Breast epithelium (tissue), 4 donors: ENCODE measurements around the gene CST8. TPM values are rescaled to one million over a fixed set of nuclear protein-coding genes. Genes with fewer than 3 reads are reported as not detected.

ENCODE experiments used
- DNase-seq, 2 donors: peaks; one replicate each; pipeline ENCODE4 v3.0.0-alpha.2; 2019; ENCODE audit warnings: low spot score in 2 of 2
- H3K27ac ChIP-seq, 2 donors: fragments of 200-600 bp; sonication (generic) in 1 of 2; one replicate each; pipeline ENCODE4 v1.5.1; 2016 to 2019; ENCODE audit warnings: mild to moderate bottlenecking in 1 of 2
- H3K27me3 ChIP-seq, 2 donors: fragments of 200-600 bp; sonication (generic) in 1 of 2; one replicate each; pipeline versions ENCODE4 v1.5.1 to v1.6.0; 2017 to 2019; ENCODE audit warnings: control low read depth in 1 of 2, mild to moderate bottlenecking in 1 of 2
- H3K36me3 ChIP-seq: fragments of 200-600 bp; one replicate; pipeline ENCODE4 v1.5.1; 2019
- H3K4me1 ChIP-seq, 2 donors: fragments of 200-600 bp; sonication (generic); one replicate each; pipeline ENCODE4 v1.5.1; 2016 to 2019; ENCODE audit warnings: control low read depth in 1 of 2
- H3K4me3 ChIP-seq, 3 donors: fragments of 200-600 bp; sonication (generic); 1 replicate in 2 of 3; 2 replicates in 1 of 3; pipeline ENCODE4 v1.5.1; 2016 to 2019; ENCODE audit warnings: mild to moderate bottlenecking in 3 of 3, moderate library complexity in 2 of 3
- H3K9me3 ChIP-seq, 2 donors: fragments of 200-600 bp; sonication (generic) in 1 of 2; one replicate each; pipeline ENCODE4 v1.5.1; 2016 to 2019; ENCODE audit warnings: control low read depth in 1 of 2
- CTCF ChIP-seq, 3 donors: fragments of 450-650 bp; IDR thresholded peaks; one replicate each; pipeline ENCODE4 v1.5.1; 2016 to 2017; ENCODE audit warnings: antibody characterized with exemption in 3 of 3, mild to moderate bottlenecking in 3 of 3, moderate library complexity in 3 of 3
- POLR2A ChIP-seq: fragments of 450-650 bp; IDR thresholded peaks from one replicate; pipeline ENCODE4 v1.6.1; 2016; ENCODE audit warnings: antibody characterized with exemption, mild to moderate bottlenecking, moderate library complexity
- POLR2AphosphoS5 ChIP-seq, 3 donors: sonication (generic); formaldehyde crosslinking; IDR thresholded peaks; one replicate each; pipeline ENCODE4 v1.6.1; 2017; ENCODE audit warnings: antibody characterized with exemption in 3 of 3
- intact Hi-C: fragments of 100-400 bp; cut with DNase I; formaldehyde crosslinking; loops from one replicate; pipeline ENCODE4 v1.15.1; 2023; ENCODE audit warnings: low total_unique reads
- total RNA-seq, 3 donors: library from RNA; depleted of rRNA; stranded (reverse); fragments of >200 nt; gene quantifications; one replicate each; pipeline ENCODE4 v1.1.0, GENCODE V29; 2016

CST8 gene
- total RNA-seq, 3 donors from 2014 or later, result not detected

- no peaks in the 10 kb centered on the region for H3K4me1 ChIP-seq
- no peak overlapping the region for H3K4me3 ChIP-seq
- intact Hi-C loops, result no loop called here
- no peaks in the 10 kb centered on the region for H3K27me3 ChIP-seq
- H3K27ac ChIP-seq, result no peak overlapping the region
- H3K9me3 ChIP-seq, result no peaks in the 10 kb centered on the region
- no peak for DNase-seq
- TF ChIP-seq POLR2A (no peak), POLR2AphosphoS5 (IDR thresholded peaks at IDR 0.05) (no peak), CTCF (IDR thresholded peaks at IDR 0.05) (no peak)
- H3K36me3 ChIP-seq, result no peaks in the 10 kb centered on the region
Observed at GRCh38 chr20:23497536-23497935, 6.6 kb downstream of the CST8 start.

- H3K4me1 ChIP-seq, result no peaks in the 10 kb centered on the region
- no peaks in the 10 kb centered on the region for H3K27me3 ChIP-seq
- no peak overlapping the region for H3K27ac ChIP-seq
- no peaks in the 10 kb centered on the region for H3K9me3 ChIP-seq
- H3K36me3 ChIP-seq, result no peaks in the 10 kb centered on the region
- TF ChIP-seq CTCF (IDR thresholded peaks at IDR 0.05), result no peak
- TF ChIP-seq POLR2A, result no peak
- TF ChIP-seq POLR2AphosphoS5 (IDR thresholded peaks at IDR 0.05), result no peak
- H3K4me3 ChIP-seq, result no peak overlapping the region
- intact Hi-C loops, result loop anchor here (5.0 kb wide), 1 partner anchor 545 kb away; no protein-coding TSS in a partner anchor
- no peak for DNase-seq
Observed at GRCh38 chr20:23501926-23502325, 11.0 kb downstream of the CST8 start.

- intact Hi-C loops, result loop anchor here (5.0 kb wide), 1 partner anchor 546 kb away; no protein-coding TSS in a partner anchor
- Histone ChIP-seq H3K36me3 (no peaks in the 10 kb centered on the region), H3K4me3 (no peak overlapping the region), H3K9me3 (no peaks in the 10 kb centered on the region), H3K4me1 (no peaks in the 10 kb centered on the region), H3K27me3 (no peaks in the 10 kb centered on the region), H3K27ac (no peak overlapping the region)
- TF ChIP-seq POLR2A (no peak), CTCF (IDR thresholded peaks at IDR 0.05) (no peak), POLR2AphosphoS5 (IDR thresholded peaks at IDR 0.05) (no peak)
- no peak for DNase-seq
Observed at GRCh38 chr20:23503649-23504048, 12.7 kb downstream of the CST8 start.

GRCh38 chr20:23507346-23507745 lies 16.4 kb downstream of the CST8 start:
- TF ChIP-seq POLR2A (no peak), POLR2AphosphoS5 (IDR thresholded peaks at IDR 0.05) (no peak), CTCF (IDR thresholded peaks at IDR 0.05) (no peak)
- Histone ChIP-seq H3K4me3 (no peak overlapping the region), H3K27ac (no peak overlapping the region), H3K27me3 (no peaks in the 10 kb centered on the region), H3K4me1 (no peaks in the 10 kb centered on the region), H3K36me3 (no peaks in the 10 kb centered on the region), H3K9me3 (no peaks in the 10 kb centered on the region)
- DNase-seq, result no peak
- intact Hi-C loops, result no loop called here

- H3K27me3 ChIP-seq, result no peaks in the 10 kb centered on the region
- H3K27ac ChIP-seq, result no peak overlapping the region
- H3K4me1 ChIP-seq, result no peaks in the 10 kb centered on the region
- DNase-seq, result no peak
- no peak for TF ChIP-seq POLR2A
- TF ChIP-seq CTCF (IDR thresholded peaks at IDR 0.05), result no peak
- TF ChIP-seq POLR2AphosphoS5 (IDR thresholded peaks at IDR 0.05), result no peak
- intact Hi-C loops, result no loop called here
- H3K4me3 ChIP-seq, result no peak overlapping the region
- H3K9me3 ChIP-seq, result no peaks in the 10 kb centered on the region
- H3K36me3 ChIP-seq, result no peaks in the 10 kb centered on the region
Observed at GRCh38 chr20:23508449-23509229, 17.7 kb downstream of the CST8 start.
